Heart right ventricle (tissue), 16 donors: ENCODE results near the gene HTT. TPM values are rescaled to one million over a fixed set of nuclear protein-coding genes. Genes with fewer than 3 reads are reported as not detected.

ENCODE experiments used
- ATAC-seq, 8 donors: fragments of 200-7000 bp; cut with Tn5 transposase; one replicate each; pipeline ENCODE4 v1.9.1; 2020; ENCODE audit warnings: mild to moderate bottlenecking in 8 of 8, moderate library complexity in 8 of 8, moderate number of reproducible peaks in 1 of 8
- DNase-seq, 2 donors: peaks; one replicate each; pipeline ENCODE4 v3.0.0-alpha.2; 2020
- H3K27ac ChIP-seq, 10 donors: fragments of 200-600 bp; sonication (generic) in 2 of 10; one replicate each; pipeline versions ENCODE4 v1.5.0 to v1.8.0; 2020 to 2022; ENCODE audit warnings: mild to moderate bottlenecking in 3 of 10
- H3K27me3 ChIP-seq, 7 donors: fragments of 200-600 bp; one replicate each; pipeline ENCODE4 v1.8.0; 2021 to 2022; ENCODE audit warnings: mild to moderate bottlenecking in 2 of 7
- H3K36me3 ChIP-seq, 9 donors: fragments of 200-600 bp; sonication (generic) in 1 of 9; one replicate each; pipeline versions ENCODE4 v1.5.0 to v1.8.0; 2020 to 2022; ENCODE audit warnings: mild to moderate bottlenecking in 2 of 9
- H3K4me1 ChIP-seq, 9 donors: fragments of 200-600 bp; sonication (generic) in 1 of 9; one replicate each; pipeline versions ENCODE4 v1.5.0 to v1.8.0; 2020 to 2022; ENCODE audit warnings: mild to moderate bottlenecking in 4 of 9
- H3K4me3 ChIP-seq, 10 donors: fragments of 200-600 bp; sonication (generic) in 2 of 10; one replicate each; pipeline versions ENCODE4 v1.5.0 to v1.8.0; 2020 to 2022; ENCODE audit warnings: mild to moderate bottlenecking in 7 of 10, moderate library complexity in 2 of 10
- H3K9me3 ChIP-seq, 11 donors: fragments of 200-600 bp in 10 of 11; sonication (generic) in 2 of 11; one replicate each; pipeline versions ENCODE4 v1.5.0 to v1.8.0; 2013 to 2022; ENCODE audit warnings: mild to moderate bottlenecking in 2 of 11, control low read depth in 1 of 11, moderate library complexity in 1 of 11
- WGBS, 2 donors: extraction: QIAGEN DNeasy Blood & Tissue Kit; methylation state at CpG; one replicate each; pipeline ENCODE4 v1.1.7; 2013; ENCODE audit warnings: inconsistent platforms in 1 of 2; 5-methylcytosine and 5-hydroxymethylcytosine counted together
- intact Hi-C, 10 donors: fragments of 100-400 bp; cut with DNase I; formaldehyde crosslinking; loops; one replicate each; pipeline versions ENCODE4 v1.11.1 to v1.14.2; 2022
- polyA plus RNA-seq, 2 donors: library from polyadenylated mRNA; stranded (reverse); fragments of 200-250 nt; gene quantifications; one replicate each; pipeline ENCODE4 v1.2.3, GENCODE V29; 2013
- total RNA-seq, 10 donors: library from RNA; stranded (reverse); fragmentation: NEBNext Ultra II Directional in 3 of 10; extraction: Animal tissue kit (Norgen Biotek cat#: 25700) in 3 of 10; gene quantifications; one replicate each; pipeline versions ENCODE4 v1.2.1 to v1.2.4, GENCODE V29; 2021 to 2023
- TF ChIP-seq, protein P1 (sequence below), 9 donors: fragments of 200-600 bp; sonication (generic) in 2 of 9; IDR thresholded peaks; one replicate each; pipeline versions ENCODE4 v1.5.0 to v1.8.0; 2021 to 2022; ENCODE audit warnings: antibody characterized with exemption in 9 of 9, mild to moderate bottlenecking in 5 of 9, moderate library complexity in 1 of 9
- donor health status: Arrhythmogenic right ventricular cardiomyopathy.
- donor health status: ischemic (EF 13 %, LVEDD 7.1; RV severe dilation, severe dysfunction).
- donor health status: healthy with polysubstance abuse.
- donor health status: DM: no; HTN: yes; CAD: no.
- donor health status: DM: no; HTN: no; CAD: no.
- donor health status: ischemic (EF 25% LVEDD 6.9; RV normal size, moderate dysfunction).
- donor health status: ischemic (EF 25% LVEDD 5.7; RV mildly dilated, moderate dysfunction).
- donor health status: healthy.
- donor health status: DM: yes; HTN: yes; CAD: no.
- donor health status: Ischemic cardiomyopathy.
- donor health status: ischemic (EF 35%, LVEDD 5.7; RV mildly dilated, moderate dysfunction).
- donor health status: nonischemic (EF 11% LVEDD 7.7; RV severe dilation, severe dysfunction).
- donor health status: DM: yes; HTN: yes; CAD: no.
- donor health status: PGD.
- donor health status: ischemic (EF 29% LVEDD 5.4; RV normal size, mild dysfunction).
- donor health status: nonischemic (EF 23%, LVEDD 6.1; RV moderate dilation, normal function).

HTT gene
- total and polyA plus RNA-seq, 12 donors, result 6.3 to 34.0 (median 24.1) TPM

DNA sequence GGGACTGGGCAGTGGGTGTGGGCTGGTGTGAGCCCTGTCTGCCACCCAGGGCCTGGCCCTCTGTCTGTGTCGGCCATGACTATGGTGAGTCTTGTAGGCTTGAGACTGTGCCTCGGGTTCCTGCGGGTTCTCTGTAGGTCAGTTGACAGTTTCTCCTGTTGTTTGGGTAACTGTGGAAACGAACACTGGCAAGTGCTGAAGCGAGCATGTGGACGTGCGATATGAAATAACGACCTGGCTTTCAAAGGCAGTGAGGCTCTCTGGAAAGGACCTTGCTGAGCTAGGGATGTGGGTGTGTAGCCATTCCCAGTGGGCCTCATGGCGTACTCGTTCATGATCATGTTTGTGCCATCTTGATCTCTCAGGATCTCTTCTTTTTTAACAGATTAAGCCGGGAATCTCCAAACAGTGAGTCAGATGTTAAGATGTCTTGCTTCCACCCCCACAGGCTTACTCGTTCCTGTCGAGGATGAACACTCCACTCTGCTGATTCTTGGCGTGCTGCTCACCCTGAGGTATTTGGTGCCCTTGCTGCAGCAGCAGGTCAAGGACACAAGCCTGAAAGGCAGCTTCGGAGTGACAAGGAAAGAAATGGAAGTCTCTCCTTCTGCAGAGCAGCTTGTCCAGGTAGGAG is 41.3 kb downstream of the HTT start:
- peak in 7 of 8 donors; percentile 29 to 46 (median 42) for ATAC-seq
- peaks cover 0 to 99% (median 23%) of the 10 kb centered on the region in 9 donors for H3K36me3 ChIP-seq
- TF ChIP-seq, protein P1, sequence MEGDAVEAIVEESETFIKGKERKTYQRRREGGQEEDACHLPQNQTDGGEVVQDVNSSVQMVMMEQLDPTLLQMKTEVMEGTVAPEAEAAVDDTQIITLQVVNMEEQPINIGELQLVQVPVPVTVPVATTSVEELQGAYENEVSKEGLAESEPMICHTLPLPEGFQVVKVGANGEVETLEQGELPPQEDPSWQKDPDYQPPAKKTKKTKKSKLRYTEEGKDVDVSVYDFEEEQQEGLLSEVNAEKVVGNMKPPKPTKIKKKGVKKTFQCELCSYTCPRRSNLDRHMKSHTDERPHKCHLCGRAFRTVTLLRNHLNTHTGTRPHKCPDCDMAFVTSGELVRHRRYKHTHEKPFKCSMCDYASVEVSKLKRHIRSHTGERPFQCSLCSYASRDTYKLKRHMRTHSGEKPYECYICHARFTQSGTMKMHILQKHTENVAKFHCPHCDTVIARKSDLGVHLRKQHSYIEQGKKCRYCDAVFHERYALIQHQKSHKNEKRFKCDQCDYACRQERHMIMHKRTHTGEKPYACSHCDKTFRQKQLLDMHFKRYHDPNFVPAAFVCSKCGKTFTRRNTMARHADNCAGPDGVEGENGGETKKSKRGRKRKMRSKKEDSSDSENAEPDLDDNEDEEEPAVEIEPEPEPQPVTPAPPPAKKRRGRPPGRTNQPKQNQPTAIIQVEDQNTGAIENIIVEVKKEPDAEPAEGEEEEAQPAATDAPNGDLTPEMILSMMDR (IDR thresholded peaks at IDR 0.05), result no peak
- H3K27ac ChIP-seq, result peak overlapping the region in 5 of 10 donors; percentile 7 to 45 (median 28)
- H3K4me3 ChIP-seq, result no peak overlapping the region
- H3K27me3 ChIP-seq, result no peaks in the 10 kb centered on the region
- 78 to 82% methylated on average over 15 of the region's 15 CpGs for WGBS, 2 donors
- H3K4me1 ChIP-seq, result peaks cover 3 to 45% (median 32%) of the 10 kb centered on the region in 9 donors
- no peaks in the 10 kb centered on the region for H3K9me3 ChIP-seq
- DNase-seq, result no peak
- intact Hi-C loops, result loop anchor here in 1 of 10 donors (10.0 kb wide), 1 partner anchor 219 kb away; no protein-coding TSS in a partner anchor

DNA sequence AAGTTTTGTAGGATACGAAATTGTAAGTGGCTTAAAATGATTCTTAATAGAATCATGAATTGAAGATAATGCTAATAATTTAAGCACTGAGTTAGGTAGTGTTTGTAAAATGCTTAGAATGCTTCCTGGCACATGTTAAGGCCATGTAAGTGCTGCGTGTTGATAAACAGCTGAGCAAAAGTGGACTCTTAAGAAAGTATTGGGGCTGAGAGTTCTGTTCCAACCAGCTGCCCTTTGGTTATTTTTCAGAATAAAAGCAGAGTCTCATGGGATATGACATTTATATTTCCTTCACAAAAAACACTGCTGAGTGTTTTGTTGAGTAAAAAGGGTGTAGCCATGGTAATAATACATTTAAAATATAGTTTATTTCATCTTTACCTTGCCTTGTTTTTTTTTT is 42.5 kb downstream of the HTT start:
- H3K27me3 ChIP-seq, result no peaks in the 10 kb centered on the region
- peaks cover 0 to 43% (median 31%) of the 10 kb centered on the region in 9 donors for H3K4me1 ChIP-seq
- peak overlapping the region in 3 of 10 donors; percentile 2 to 41 (median 17) for H3K27ac ChIP-seq
- H3K4me3 ChIP-seq, result no peak overlapping the region
- intact Hi-C loops, result loop anchor here in 1 of 10 donors (10.0 kb wide), 1 partner anchor 218 kb away; no protein-coding TSS in a partner anchor
- TF ChIP-seq, protein P1 (IDR thresholded peaks at IDR 0.05), result no peak
- H3K36me3 ChIP-seq, result peaks cover 0 to 99% (median 28%) of the 10 kb centered on the region in 9 donors
- 53 to 54% methylated on average over 2 of the region's 2 CpGs for WGBS, 2 donors
- no peak for DNase-seq
- H3K9me3 ChIP-seq, result no peaks in the 10 kb centered on the region
- peak in 1 of 8 donors; percentile 51 for ATAC-seq

DNA sequence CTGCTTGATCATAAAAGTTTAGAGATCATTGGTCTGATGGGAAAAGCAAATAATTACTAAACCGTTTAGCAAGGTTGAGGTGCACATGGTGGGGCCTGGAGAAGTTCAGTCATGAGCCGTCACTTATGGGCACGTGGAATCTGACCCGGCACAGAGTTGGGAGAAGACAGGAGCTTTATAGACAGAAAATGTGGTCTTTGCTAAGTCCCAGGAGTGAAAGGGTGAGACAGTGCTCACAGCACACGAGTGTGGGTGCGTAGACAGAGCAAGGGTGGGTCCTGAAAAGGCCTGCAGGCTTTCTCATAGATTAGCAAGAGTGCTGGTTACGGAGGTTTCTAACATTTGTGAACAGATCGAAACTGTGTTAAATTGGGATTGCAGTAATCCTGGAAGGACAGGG is 43.8 kb downstream of the HTT start:
- TF ChIP-seq, protein P1 (IDR thresholded peaks at IDR 0.05), result no peak
- H3K36me3 ChIP-seq, result peaks cover 0 to 98% (median 31%) of the 10 kb centered on the region in 9 donors
- intact Hi-C loops, result loop anchor here in 1 of 10 donors (10.0 kb wide), 1 partner anchor 216 kb away; no protein-coding TSS in a partner anchor
- peaks cover 0 to 43% (median 26%) of the 10 kb centered on the region in 9 donors for H3K4me1 ChIP-seq
- H3K27me3 ChIP-seq, result no peaks in the 10 kb centered on the region
- H3K4me3 ChIP-seq, result no peak overlapping the region
- DNase-seq (no peak), ATAC-seq (no peak)
- H3K9me3 ChIP-seq, result no peaks in the 10 kb centered on the region
- H3K27ac ChIP-seq, result no peak overlapping the region
- 91 to 93% methylated on average over 8 of the region's 8 CpGs for WGBS, 2 donors

DNA sequence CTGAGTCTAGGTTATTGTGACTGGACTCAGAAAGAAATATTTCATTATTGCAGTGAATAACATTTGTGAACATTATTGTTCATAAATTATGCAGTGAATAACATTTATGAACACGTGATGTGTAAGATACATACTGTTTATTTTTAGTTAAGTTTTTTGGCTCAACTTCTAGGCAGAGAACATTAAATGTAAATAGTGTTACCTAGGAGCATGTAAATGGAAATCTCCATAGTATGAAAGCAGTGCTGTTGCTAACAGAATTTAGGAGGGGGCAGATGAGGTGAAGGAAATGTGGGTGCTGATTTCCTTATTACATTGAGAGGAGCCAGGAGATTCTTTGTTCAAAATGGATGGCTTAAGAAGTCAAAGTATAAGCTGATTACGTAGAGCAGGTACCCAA is 45.0 kb downstream of the HTT start:
- H3K27ac ChIP-seq, result no peak overlapping the region
- DNase-seq (no peak), ATAC-seq (no peak)
- no peaks in the 10 kb centered on the region for H3K9me3 ChIP-seq
- WGBS, 2 donors, result 73 to 82% methylated on average over 2 of the region's 2 CpGs
- H3K4me1 ChIP-seq, result peaks cover 0 to 52% (median 31%) of the 10 kb centered on the region in 9 donors
- peaks cover 0 to 96% (median 31%) of the 10 kb centered on the region in 9 donors for H3K36me3 ChIP-seq
- H3K27me3 ChIP-seq, result no peaks in the 10 kb centered on the region
- intact Hi-C loops, result loop anchor here in 1 of 10 donors (10.0 kb wide), 1 partner anchor 215 kb away; no protein-coding TSS in a partner anchor
- TF ChIP-seq, protein P1 (IDR thresholded peaks at IDR 0.05), result no peak
- H3K4me3 ChIP-seq, result no peak overlapping the region
